ENCODE data around the gene GPR12. TPM values are rescaled to one million over a fixed set of nuclear protein-coding genes. Genes with fewer than 3 reads are reported as not detected.

GPR12 gene
- total and polyA plus RNA-seq, 2 of the 4 experiments (the other 2 are of a cell fraction) = not detected

- ChIA-PET POLR2A (ENCODE audit: unreplicated experiment) (no interaction called here), CTCF (no interaction called here)
- Histone ChIP-seq H4K8ac (ENCODE audit: low read depth in 2 of 2, low read length in 2 of 2) (no peak overlapping the region), H2BK20ac (ENCODE audit: low read depth, low read length) (no peak overlapping the region), H3K4me1 (ENCODE audit: control insufficient read depth, insufficient read depth, low read length) (no peaks in the 10 kb centered on the region), H3K23ac (ENCODE audit: low read depth, low read length) (no peak overlapping the region), H3K36me3 (ENCODE audit: control insufficient read depth, insufficient read depth, low read length) (no peaks in the 10 kb centered on the region), H4K20me1 (ENCODE audit: insufficient read depth, low read length) (no peaks in the 10 kb centered on the region), H2AFZ (replicated peaks; ENCODE audit: low read length, poor library complexity) (no peak overlapping the region), H3K4me2 (ENCODE audit: low read depth, low read length) (no peak overlapping the region), H2AK5ac (ENCODE audit: low read depth, low read length) (no peak overlapping the region), H3K18ac (ENCODE audit: low read depth, low read length) (no peak overlapping the region), H2BK15ac (ENCODE audit: low read depth, low read length) (no peak overlapping the region), H3K4ac (ENCODE audit: low read depth, low read length) (no peak overlapping the region), H2AK9ac (replicated peaks; ENCODE audit: low read depth, low read length, poor library complexity) (no peak overlapping the region), H2BK120ac (ENCODE audit: low read depth, low read length) (no peak overlapping the region), H3K14ac (replicated peaks; ENCODE audit: low read depth, low read length) (no peak overlapping the region), H4K91ac (ENCODE audit: insufficient read depth, low read depth, low read length) (no peak overlapping the region), H3K56ac (ENCODE audit: extremely low read depth, insufficient read depth, low read length) (no peak overlapping the region), H3K27me3 (ENCODE audit: control insufficient read depth, insufficient read depth, low read length) (peaks cover 2% of the 10 kb centered on the region; the same call in 1 of the 2 replicates), H4K5ac (ENCODE audit: low read depth, low read length) (no peak overlapping the region), H3K9ac (ENCODE audit: low read depth, low read length) (no peak overlapping the region), H3K79me1 (ENCODE audit: low read depth in 1 of 2, low read length in 2 of 2) (no peaks in the 10 kb centered on the region), H3K4me3 (ENCODE audit: insufficient read depth, low read depth, low read length) (no peak overlapping the region), H2BK5ac (ENCODE audit: low read depth, low read length, poor library complexity, severe bottlenecking) (no peak overlapping the region), H3K27ac (ENCODE audit: insufficient read depth, low read length) (no peak overlapping the region), H3K9me1 (ENCODE audit: insufficient read depth, low read length) (no peaks in the 10 kb centered on the region), H3K9me3 (ENCODE audit: control insufficient read depth, insufficient read depth, low read length) (no peaks in the 10 kb centered on the region)
- intact Hi-C loops (cut with micrococcal nuclease) (no loop called here), dilution Hi-C loops (cut with HindIII; ENCODE audit: low sequenced_read_pairs, unreplicated experiment) (no loop called here), in situ Hi-C loops (cut with MboI; ENCODE audit: low sequenced_read_pairs) (no loop called here)
- DNase-seq (no peak), ATAC-seq (ENCODE audit: low read depth) (no peak)
- no TSS peak for BruUV-seq (replicated peaks)
- TF ChIP-seq CTCF (conservative IDR thresholded peaks at IDR 0.05; ENCODE audit: low read depth, low read length) = no peak
- TF ChIP-seq RCOR1 (IDR thresholded peaks at IDR 0.05; ENCODE audit: insufficient replicate concordance, low read length) = no peak
- no peak for TF ChIP-seq USF2 (IDR thresholded peaks at IDR 0.05; ENCODE audit: low read depth, low read length)
- no peak for TF ChIP-seq ELK1 (IDR thresholded peaks at IDR 0.05; ENCODE audit: borderline replicate concordance, low read depth, low read length)
- no peak for TF ChIP-seq FOS (IDR thresholded peaks at IDR 0.05; ENCODE audit: low read depth, low read length)
- TF ChIP-seq MAFK (IDR thresholded peaks at IDR 0.05; ENCODE audit: low read depth, low read length) = no peak
- no peak for TF ChIP-seq RAD21 (IDR thresholded peaks at IDR 0.05; ENCODE audit: low read length)
- no peak for TF ChIP-seq CHD1 (IDR thresholded peaks at IDR 0.05; ENCODE audit: low read depth, low read length)
- TF ChIP-seq BHLHE40 (IDR thresholded peaks at IDR 0.05; ENCODE audit: low read depth, low read length) = no peak
- TF ChIP-seq MAZ (IDR thresholded peaks at IDR 0.05; ENCODE audit: borderline replicate concordance, low read depth, low read length) = no peak
- TF ChIP-seq POLR2A (IDR thresholded peaks at IDR 0.05; ENCODE audit: low read depth, low read length) = no peak
- no peak for TF ChIP-seq MXI1 (IDR thresholded peaks at IDR 0.05; ENCODE audit: borderline replicate concordance, low read depth, low read length)
- TF ChIP-seq SMC3 (IDR thresholded peaks at IDR 0.05; ENCODE audit: low read depth, low read length) = no peak
- no peak for TF ChIP-seq RFX5 (IDR thresholded peaks at IDR 0.05; ENCODE audit: low read depth, low read length)
- TF ChIP-seq CEBPB (IDR thresholded peaks at IDR 0.05; ENCODE audit: low read depth, low read length) = no peak
- WGBS, 2 experiments (ENCODE audit: extremely low coverage in 2 of 2, insufficient read length in 1 of 2) = 33% methylated on average over 1 of the region's 9 CpGs; no CpG with 5 or more reads in 1 of the 2 experiments
These were observed 24.9 kb downstream of the GPR12 start for GRCh38 chr13:26735677-26736076.

All from IMR-90 (cell line).